ENCODE results near the gene ALG3. TPM values are rescaled to one million over a fixed set of nuclear protein-coding genes. Genes with fewer than 3 reads are reported as not detected.
A peak's percentile ranks its signal among the peaks of the same experiment; 100 is the strongest.

The ALG3 gene
- polyA plus RNA-seq, 1 experiment: 35.6 TPM

- TF ChIP-seq CTCF (IDR thresholded peaks at IDR 0.05; ENCODE audit: low read depth, low read length): no peak
- CTCF ChIA-PET: interaction anchor here (1.1 to 4.0 kb wide), 3 partner anchors 8 to 32 kb away, joined by 3 to 19 read pairs (median 7); partner anchors contain the start of gene EEF1AKMT4
- H3K4me3 ChIP-seq (ENCODE audit: low read depth, low read length): peak overlapping the region; percentile 32
- H3K9me3 ChIP-seq (ENCODE audit: control insufficient read depth, insufficient read depth, low read length): no peaks in the 10 kb centered on the region
- H3K27me3 ChIP-seq (ENCODE audit: control insufficient read depth, insufficient read depth, low read length): peaks cover 31% of the 10 kb centered on the region
- no peak overlapping the region for H3K27ac ChIP-seq (ENCODE audit: low read depth, low read length)
- no peak for DNase-seq (ENCODE audit: low read depth, low spot score)
- POLR2A ChIA-PET: interaction anchor here (0.8 kb wide), 1 partner anchor 31 kb away, joined by 3 read pairs; no protein-coding TSS in a partner anchor
Observed at GRCh38 chr3:184259878-184260723, 11.3 kb upstream of the ALG3 start.

- DNase-seq (ENCODE audit: low read depth, low spot score): no peak
- Histone ChIP-seq H3K27ac (ENCODE audit: low read depth, low read length) (no peak overlapping the region), H3K27me3 (ENCODE audit: control insufficient read depth, insufficient read depth, low read length) (peaks cover 31% of the 10 kb centered on the region), H3K4me3 (ENCODE audit: low read depth, low read length) (no peak overlapping the region), H3K9me3 (ENCODE audit: control insufficient read depth, insufficient read depth, low read length) (no peaks in the 10 kb centered on the region)
- ChIA-PET POLR2A (no interaction called here), CTCF (interaction anchor here (3.0 to 4.0 kb wide), 2 partner anchors 10 to 32 kb away, joined by 7 to 19 read pairs; partner anchors contain the start of gene EEF1AKMT4)
- TF ChIP-seq CTCF (IDR thresholded peaks at IDR 0.05; ENCODE audit: low read depth, low read length): no peak
Observed at GRCh38 chr3:184259396-184259877, 10.7 kb upstream of the ALG3 start.

GRCh38 chr3:184258926-184259325, 10.2 kb upstream of the ALG3 start:
- Histone ChIP-seq H3K27me3 (ENCODE audit: control insufficient read depth, insufficient read depth, low read length) (peaks cover 31% of the 10 kb centered on the region), H3K27ac (ENCODE audit: low read depth, low read length) (no peak overlapping the region), H3K4me3 (ENCODE audit: low read depth, low read length) (no peak overlapping the region), H3K9me3 (ENCODE audit: control insufficient read depth, insufficient read depth, low read length) (no peaks in the 10 kb centered on the region)
- TF ChIP-seq CTCF (IDR thresholded peaks at IDR 0.05; ENCODE audit: low read depth, low read length): no peak
- POLR2A ChIA-PET: no interaction called here
- DNase-seq (ENCODE audit: low read depth, low spot score): no peak
- CTCF ChIA-PET: interaction anchor here (1.1 to 4.0 kb wide), 4 partner anchors 9 to 31 kb away, joined by 4 to 19 read pairs (median 8); partner anchors contain the start of gene EEF1AKMT4

- ChIA-PET POLR2A (no interaction called here), CTCF (interaction anchor here (1.3 to 1.5 kb wide), 2 partner anchors 30 to 32 kb away, joined by 4 to 7 read pairs; no protein-coding TSS in a partner anchor)
- H3K27me3 ChIP-seq (ENCODE audit: control insufficient read depth, insufficient read depth, low read length): peaks cover 21% of the 10 kb centered on the region
- H3K9me3 ChIP-seq (ENCODE audit: control insufficient read depth, insufficient read depth, low read length): no peaks in the 10 kb centered on the region
- DNase-seq (ENCODE audit: low read depth, low spot score): no peak
- no peak overlapping the region for H3K27ac ChIP-seq (ENCODE audit: low read depth, low read length)
- TF ChIP-seq CTCF (IDR thresholded peaks at IDR 0.05; ENCODE audit: low read depth, low read length): no peak
- no peak overlapping the region for H3K4me3 ChIP-seq (ENCODE audit: low read depth, low read length)
Observed at GRCh38 chr3:184257083-184257915, 8.5 kb upstream of the ALG3 start.
